Erythroblast (primary cell): ENCODE measurements around the gene NHEJ1.

Source experiments
- GATA1 ChIP-seq: IDR thresholded peaks from 2 replicates; pipeline ENCODE4 v1.6.1; 2011; ENCODE audit warnings: low read depth, mild to moderate bottlenecking, control low read depth, low read length, moderate library complexity
- POLR2A ChIP-seq: IDR thresholded peaks from 2 replicates; pipeline ENCODE4 v1.6.1; 2011; ENCODE audit warnings: mild to moderate bottlenecking, low read length

- TF ChIP-seq POLR2A (no peak), GATA1 (no peak)
These were observed 35.3 kb downstream of the NHEJ1 start for GRCh38 chr2:219125225-219125885.
